Measurements from ENCODE around the gene DPCD. TPM values are rescaled to one million over a fixed set of nuclear protein-coding genes. Genes with fewer than 3 reads are reported as not detected.

The DPCD gene
- total RNA-seq, 4 donors from 2014 or later, result 12.2 to 16.0 (median 13.5) TPM

DNA sequence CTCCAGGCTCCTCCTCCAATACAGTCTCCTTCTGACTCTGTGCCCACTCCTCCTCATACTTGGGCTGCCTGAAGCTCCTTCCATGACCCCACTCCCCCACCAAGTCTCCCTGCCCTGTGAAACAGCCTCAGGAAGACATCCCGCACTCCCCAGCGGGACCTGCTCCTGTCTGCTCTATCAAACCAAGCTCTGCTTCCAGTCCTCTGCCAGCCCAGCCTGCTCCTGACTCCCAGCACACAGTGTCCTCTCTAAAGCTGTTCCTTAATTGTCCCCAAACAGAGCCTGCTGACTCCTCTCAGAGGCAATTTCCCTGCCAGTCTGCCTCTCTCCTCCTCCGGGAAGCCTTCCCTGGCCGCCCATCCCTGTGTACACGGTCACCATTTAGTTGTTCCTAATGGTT is 9.9 kb upstream of the DPCD start:
- TF ChIP-seq, protein P1, sequence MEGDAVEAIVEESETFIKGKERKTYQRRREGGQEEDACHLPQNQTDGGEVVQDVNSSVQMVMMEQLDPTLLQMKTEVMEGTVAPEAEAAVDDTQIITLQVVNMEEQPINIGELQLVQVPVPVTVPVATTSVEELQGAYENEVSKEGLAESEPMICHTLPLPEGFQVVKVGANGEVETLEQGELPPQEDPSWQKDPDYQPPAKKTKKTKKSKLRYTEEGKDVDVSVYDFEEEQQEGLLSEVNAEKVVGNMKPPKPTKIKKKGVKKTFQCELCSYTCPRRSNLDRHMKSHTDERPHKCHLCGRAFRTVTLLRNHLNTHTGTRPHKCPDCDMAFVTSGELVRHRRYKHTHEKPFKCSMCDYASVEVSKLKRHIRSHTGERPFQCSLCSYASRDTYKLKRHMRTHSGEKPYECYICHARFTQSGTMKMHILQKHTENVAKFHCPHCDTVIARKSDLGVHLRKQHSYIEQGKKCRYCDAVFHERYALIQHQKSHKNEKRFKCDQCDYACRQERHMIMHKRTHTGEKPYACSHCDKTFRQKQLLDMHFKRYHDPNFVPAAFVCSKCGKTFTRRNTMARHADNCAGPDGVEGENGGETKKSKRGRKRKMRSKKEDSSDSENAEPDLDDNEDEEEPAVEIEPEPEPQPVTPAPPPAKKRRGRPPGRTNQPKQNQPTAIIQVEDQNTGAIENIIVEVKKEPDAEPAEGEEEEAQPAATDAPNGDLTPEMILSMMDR (IDR thresholded peaks at IDR 0.05; ENCODE audit: low read depth), result no peak

DNA sequence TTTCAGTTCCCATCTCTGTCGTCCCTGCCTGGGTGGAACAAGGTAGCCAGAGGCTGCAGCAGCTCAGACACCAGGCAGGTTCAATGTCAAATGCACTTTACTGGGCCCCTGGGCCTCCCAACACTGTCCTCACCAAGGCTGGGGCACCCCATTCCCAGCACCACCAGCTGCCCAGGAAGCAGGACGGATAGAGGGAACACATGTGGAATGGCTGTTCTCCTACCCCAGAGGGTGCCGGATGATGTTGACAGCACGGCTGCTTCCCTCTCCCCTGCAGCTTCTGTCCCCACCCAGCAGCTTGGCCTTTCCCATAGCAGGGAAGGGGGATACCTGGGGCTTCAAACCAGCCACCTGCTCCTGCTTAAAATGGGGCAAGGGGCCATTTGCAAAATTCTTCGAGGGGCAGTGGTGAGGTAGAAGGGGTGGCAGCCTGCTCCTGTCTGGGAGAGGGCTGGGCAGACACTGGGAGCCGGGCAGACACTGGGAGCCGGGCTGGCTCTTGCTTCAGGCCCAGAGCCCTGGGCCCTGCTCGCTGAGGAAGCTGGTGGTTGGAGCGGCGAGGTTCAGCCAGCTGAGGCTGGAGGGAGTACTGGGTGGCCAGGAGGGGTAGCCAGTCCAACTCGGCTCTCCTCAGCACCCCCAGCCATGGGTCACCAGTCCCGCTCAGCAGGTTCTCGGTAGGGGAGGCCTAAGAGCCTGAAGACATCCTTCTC is 9.2 kb upstream of the DPCD start:
- TF ChIP-seq, protein P1 (IDR thresholded peaks at IDR 0.05; ENCODE audit: low read depth), result no peak

DNA sequence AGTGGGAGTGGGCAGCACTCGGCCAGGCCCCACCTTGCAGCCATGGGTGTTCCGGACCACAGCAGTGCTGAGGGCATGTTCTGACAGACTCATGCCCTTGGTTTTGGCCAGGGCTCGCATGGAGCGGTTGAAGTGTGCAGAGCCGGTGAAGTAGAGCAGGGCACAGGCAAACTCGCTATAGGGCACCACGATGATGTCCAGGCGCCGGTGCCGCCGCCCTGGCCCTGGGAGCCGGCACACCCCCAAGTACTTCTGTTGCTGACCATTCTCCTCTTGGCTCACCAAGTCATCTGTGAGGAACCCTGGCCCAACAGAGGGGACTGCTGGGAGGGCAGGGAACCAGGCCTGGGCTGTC is 8.6 kb upstream of the DPCD start:
- TF ChIP-seq, protein P1 (IDR thresholded peaks at IDR 0.05; ENCODE audit: low read depth), result no peak

DNA sequence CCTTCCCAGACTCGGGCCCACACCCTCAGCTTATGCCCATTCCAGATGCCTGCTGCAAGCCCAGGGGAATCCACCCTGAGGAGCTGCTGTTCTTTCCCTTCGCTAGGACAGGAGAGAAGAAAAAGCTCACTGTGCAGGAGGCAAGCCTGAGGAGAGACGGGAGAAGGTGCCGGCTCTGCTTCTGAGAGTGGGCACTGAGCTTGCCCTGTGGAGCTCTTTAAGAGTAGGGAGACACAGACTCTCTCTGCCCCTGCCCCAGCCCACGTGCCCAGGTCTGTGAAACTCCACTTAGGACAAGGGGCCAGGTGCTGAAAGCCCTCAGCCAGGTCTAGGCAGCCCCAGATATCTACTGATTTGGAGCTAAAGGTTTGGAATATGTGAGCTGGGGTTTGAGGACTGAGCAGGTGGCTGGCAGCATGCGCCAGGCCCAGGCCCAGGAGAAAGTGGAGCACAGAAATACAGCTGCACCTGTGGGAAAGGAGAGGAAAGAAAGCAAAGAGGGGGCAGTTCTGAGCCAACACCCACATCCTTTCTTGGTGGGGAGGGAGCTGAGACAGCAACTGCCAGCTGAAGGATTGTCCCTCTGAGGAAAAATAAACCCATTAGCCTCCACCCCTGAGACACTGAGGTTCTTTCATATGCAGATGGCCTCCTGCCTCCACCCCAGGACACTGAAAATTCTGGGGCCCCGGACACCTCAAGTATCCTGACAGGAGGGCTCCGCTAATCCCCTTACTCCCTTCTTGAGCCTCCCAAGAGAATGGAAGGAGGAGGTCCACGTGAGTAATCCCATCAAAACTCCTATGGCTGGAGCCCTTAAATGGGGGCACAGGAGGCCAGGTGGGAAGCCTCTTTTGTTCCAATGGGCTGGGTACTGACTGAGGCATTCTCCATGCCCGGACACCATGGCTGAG is 7.4 kb upstream of the DPCD start:
- TF ChIP-seq, protein P1 (IDR thresholded peaks at IDR 0.05; ENCODE audit: low read depth), result no peak

DNA sequence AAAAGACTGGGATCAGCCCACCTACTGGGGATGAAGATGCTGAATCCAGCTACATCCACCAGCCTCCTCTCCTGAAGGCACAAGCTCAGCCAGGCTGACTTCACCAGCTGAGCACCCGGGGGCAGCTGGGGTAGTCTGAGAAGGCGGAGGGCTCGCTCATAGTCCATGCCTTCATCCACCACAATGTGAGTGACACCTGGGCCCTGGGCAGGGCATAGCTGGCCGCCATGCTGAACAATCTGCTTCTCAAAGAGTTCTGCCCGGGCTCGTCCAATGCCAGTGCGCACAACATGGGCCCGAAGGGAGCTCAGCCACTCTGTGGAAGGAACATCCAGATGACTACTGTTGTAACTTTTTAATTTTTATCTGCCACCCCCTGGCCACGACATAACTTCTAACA is 2.3 kb upstream of the DPCD start:
- TF ChIP-seq, protein P1 (IDR thresholded peaks at IDR 0.05; ENCODE audit: low read depth), result no peak

DNA sequence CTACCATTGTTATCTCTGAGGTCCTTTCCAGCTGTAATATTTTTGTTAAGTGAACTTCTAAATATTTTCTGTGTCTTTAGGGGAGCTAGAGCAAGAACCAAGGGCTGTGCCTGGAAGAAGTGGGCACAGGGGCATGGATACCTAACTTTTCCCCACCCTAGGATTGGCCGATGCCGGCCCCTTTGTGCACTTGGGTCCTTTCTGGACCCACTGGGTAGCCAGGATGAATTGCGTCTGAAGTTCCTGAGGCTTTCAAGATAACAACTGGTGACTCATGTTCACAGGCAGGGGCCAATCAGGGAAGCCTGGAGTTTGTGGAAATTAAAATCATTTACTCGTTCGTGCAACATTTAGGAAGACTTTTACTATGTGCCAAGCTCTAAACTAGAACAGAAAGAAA is 758 bp downstream of the DPCD start:
- TF ChIP-seq, protein P1 (IDR thresholded peaks at IDR 0.05; ENCODE audit: low read depth), result no peak
